Measurements from ENCODE around the gene PRKAR1B.

PRKAR1B gene

DNA sequence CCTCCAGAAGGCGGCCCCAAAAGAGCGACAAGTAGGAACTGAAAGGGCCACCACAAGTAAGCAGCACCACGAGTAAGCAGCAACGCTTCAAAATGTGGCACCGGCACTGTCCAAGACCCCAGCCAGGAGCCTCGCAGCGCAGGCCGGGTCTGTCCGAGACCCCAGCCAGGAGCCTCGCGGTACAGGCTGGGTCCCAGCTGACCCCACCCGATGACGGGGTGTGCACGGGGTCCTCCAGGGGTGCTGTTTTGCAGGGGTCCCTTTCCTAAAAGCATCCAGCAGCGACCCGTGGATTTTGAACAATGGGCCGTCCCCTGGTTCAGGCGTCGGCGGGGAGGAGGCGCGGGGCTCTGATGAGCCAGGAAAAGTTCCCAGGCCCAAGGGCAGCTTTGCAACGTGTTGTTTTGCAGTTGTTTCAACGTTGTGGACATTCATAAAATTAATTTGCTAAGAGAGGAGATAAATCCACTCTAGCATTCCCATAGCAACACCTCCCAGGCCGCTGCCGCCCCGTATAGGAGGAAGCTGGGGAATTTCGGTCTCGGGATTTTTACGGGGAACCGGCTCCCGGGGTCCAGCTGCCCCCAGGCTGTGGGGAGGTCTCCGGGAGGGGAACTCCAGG lies 155.9 kb downstream of the PRKAR1B start:
- no peak for DNase-seq (ENCODE audit: low spot score)

DNA sequence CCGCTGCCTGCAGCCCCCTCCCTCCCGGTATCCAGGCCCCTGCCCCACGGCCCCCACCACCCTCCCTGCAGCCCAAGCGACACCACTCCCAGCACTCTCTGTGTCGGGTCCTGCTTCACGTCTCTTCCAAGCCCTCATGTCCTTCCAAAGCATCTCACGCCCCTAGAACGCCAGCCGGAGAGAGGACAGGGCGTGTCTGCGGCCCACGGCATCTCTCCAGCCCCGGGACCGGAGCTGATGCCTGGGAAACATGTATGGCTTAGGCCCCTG lies 156.3 kb downstream of the PRKAR1B start:
- no peak for DNase-seq (ENCODE audit: low spot score)

DNA sequence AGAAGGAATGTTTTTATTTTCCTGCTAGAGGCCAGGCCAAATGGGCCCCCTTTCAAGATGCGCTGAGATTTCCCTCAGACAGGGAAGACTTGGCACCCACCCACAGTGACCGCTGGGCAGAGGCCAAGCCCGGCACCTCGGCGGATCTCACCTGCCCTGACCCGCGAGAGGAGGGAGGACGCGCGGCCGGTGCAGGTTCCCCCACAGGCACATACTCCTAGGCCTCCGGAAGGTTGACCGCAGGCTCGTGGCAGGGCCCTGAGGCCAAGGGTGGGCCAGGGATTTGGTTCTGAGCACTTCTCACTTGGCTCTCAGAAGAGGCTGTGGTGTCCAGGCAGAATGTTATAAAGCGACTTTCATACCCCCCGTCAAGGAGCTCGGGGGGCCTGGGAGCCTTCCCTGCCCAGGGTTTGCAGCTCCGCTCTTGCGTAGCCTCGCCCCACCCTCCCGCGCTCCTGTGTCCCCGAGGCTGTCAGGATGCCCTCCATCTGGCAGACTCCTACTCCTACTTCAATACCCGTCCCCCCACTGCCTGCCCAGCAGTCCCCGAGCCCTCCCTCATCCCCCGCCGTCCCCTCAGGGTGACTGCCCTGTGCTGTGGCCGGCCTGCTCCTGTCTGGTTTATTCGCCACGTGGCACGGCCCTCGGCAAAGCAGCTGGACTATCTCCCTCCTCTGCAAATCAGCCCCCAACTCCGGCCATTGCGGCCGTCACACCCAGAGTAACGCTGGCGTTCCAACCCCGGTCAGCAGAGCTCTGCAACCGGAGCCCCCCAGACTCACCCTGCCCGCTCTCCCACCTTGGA lies 156.9 kb downstream of the PRKAR1B start:
- no peak for DNase-seq (ENCODE audit: low spot score)

DNA sequence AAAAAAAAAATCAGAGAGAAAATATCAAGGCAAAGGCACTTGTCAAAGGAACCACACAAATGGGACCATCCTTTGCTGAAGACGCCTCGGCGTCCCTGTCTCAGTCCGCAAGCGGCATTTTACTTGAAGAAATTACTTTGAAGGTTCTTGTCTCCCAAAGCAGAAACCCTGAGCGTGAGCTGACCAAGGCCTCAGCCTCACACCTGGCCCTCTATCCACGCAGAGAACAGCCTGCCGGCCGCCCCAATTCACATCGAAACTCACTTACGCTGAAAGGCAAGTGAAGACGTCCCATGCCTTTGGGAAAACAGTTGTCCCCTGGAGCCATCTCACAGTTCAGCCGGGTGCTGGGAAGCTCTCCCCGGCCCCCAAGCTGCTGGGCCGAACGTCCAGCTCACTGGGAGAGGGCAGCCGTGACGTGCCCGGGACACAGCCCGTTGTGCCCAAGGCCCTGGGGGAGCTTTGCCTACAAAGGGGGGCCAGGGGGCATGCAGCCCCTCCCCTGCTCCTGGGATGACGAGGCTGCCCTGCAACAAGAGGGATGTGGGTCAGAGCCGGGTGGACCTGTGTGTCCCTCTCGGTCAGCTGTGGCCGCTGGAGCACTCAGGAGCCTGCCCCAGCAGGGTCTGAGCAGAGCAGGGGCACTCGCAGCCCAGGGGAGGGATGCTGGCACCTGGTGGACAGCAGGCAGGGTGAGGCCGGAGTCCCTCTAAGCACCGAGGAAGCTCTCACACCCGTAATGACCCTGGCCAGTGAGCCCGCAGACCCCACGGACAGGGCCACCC lies 157.8 kb downstream of the PRKAR1B start:
- DNase-seq (ENCODE audit: low spot score): no peak

DNA sequence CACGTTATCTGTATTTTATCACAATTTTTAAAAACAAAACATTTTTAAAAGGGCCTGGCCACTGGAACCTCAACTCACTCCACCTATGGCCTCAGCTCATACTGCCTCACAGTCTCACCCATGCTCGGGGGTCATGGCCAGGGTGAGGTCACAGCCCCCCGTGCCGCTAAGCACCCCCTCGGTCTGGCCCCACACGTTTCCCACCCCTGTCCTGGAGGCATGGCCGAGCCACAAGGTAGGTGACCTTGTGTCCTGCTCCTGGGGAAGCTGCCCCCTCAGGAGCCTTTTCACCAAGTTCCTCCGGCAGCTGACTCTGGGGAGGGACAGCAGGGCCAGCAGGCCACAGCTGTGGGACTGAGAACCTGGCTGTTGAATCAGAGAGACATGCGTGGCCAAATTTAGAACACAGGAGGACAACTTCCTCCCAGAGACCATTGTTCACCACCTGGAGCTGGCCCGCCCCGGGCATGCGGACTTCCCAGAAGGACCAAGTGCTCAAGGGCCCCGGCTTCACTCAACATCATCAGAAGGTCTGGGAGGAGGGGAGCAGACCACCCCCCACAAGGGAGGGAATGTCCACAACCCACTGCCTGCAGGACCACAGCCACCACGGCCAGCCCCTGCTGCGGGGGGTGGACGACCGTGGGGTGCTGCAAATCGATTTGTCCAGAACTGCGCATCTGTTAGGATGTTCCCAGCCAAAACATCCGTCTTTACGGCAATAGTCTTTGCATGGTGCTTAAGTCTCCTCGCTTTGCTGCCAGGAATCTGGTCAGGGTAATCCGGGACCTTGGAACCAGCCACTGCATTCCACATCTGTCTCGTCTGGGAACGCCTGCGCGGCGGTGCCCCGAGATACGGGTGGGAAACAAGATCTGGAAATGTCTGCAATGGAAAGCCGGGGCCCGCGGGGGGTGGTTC lies 158.8 kb downstream of the PRKAR1B start:
- DNase-seq (ENCODE audit: low spot score): peak; percentile 64

DNA sequence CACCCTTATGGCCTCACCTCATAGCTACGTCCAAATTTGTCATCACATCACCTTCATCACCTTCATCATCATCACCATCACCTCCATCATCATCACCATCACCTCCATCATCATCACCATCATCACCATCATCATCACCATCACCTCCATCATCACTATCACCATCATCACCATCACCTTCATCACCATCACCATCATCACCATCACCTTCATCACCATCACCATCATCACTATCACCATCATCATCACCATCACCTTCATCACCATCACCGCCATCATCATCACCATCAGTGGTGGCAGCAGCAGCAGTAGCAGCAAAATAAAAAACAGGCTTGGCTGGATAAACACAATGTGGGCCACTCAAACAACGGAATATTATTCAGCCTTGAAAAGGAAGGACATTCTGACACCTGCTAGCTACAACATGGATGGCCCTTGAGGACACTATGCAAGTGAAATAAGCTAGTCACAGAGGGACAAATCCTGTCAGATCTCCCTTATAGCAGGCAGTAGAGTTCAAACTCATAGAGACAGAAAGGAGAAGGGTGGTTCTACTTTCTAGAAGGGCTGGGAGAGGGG lies 159.7 kb downstream of the PRKAR1B start:
- no peak for DNase-seq (ENCODE audit: low spot score)

DNA sequence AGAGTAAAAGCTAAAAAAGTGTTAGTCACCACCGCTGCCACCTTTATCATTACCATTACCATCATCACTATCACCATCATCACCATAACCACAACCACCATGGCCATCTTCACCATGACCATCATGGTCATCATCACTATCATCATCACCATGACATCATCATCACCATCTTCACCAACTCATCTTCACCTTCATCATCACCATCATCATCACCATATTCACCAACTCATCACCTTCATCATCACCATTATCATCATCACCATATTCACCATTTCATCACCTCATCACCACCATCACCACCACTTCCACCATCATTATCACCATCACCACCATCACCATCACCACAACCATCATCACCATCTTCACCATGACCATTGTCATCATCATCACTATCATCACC lies 161.0 kb downstream of the PRKAR1B start:
- DNase-seq (ENCODE audit: low spot score): no peak

DNA sequence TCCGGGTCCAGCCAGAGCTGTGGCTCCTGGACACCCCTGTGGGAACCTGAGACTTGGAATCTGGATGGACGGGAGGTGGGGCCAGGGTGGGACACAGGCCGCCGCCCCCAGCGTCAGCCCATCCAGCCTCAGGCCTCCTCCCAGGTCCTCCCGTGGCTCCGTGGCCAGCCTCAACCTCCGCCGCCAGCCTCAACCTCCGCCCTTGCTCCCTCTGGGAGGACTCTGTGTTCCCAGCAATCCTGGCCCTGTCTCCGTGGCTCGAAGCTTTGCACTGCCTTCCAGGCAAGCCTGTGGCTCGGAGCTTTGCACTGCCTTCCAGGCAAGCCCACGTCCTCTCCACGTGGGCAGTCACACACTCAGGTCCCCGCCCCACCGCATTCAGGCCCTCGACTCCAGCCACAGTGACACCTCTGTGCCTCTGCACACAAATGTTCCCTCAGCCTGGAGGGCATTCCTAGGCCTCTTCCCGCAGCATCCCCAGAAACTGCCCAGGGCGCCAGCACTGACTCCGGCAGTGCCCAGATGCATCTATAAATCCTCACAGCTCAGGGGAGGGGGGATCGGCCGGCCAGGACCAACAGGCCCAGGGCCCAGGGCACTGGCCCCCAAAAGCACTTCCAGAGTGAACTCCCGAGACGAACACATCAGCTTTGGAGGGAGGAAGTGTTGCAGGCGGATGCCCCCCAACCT lies 162.8 kb downstream of the PRKAR1B start:
- no peak for DNase-seq (ENCODE audit: low spot score)

DNA sequence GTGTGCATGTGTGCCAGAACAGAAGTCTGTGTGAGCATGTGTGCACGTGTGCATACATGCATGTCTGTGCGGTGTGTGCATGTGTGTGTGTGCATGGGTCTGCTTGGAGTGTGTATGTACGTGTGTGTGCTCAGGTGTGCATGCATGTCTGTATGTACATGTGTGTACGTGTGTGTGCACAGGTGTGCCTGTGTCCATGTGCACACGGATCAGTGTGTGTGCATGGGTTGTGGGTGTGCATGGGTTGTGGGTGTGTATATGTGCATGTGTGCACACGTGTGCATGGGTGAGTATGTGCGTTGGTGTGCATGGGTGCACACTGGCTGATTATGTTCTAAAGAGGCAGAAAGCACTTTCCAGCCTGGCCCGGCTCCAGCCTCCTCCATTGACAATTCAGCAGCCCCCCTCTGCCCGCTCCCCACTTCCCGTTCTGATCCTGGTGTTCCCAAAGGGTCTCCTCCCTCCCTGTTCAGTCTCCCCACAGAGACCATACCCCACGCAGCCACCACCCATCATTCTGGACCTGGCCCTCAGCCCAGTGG lies 163.4 kb downstream of the PRKAR1B start:
- no peak for DNase-seq (ENCODE audit: low spot score)

DNA sequence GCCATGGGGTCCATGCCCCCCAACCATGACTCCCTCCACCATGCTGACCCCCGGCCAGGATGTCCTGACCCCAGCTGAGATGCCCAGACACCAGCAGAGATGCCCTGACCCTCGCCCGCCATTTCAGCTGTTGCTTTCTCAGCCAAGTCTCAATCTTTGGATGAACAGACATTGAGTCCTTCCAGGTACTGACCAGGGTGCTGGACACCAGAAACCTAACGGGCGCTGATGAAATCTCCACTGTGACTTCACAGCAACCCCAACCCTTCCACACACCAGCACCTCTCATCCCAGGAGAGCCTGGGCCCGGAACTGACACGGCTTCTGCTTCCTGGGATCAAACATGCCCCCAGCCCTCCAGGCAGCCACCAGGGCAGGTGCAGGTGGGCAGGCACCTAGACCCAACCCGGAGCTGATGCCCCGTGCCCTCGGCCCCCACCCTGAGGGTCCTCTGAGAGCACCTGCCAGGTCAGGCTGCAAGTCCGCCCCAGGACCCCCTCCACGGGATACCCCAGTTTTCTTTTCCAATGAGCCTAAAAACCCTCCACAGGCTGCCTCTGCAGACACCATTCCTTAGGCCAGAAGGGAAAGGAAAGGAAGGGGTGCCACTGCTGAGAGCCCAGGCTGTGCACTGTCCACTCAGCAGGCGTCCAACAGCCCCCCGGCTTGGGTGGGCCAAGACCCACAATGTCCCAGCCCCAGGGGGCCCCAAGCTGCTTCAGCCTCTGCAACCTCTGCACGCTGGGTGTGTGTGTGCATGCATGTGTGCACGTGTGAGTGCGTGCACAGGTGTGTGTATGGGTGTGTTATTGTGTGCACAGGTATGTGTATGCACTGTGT lies 164.1 kb downstream of the PRKAR1B start:
- DNase-seq (ENCODE audit: low spot score): no peak

DNA sequence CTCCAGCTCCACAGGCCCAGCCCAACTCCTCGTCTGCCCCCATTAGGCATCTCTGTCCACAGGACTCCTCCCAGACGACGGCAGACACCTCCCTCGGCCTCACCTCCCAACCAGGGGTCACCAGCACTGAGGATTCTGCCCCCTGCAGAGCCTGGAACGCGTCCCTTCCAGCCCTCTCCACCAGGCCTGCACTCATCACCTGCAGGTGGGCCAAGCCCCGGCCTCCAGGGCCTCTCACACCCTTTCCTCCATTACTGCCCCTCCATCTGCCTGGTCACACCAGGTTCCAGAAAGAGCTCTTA lies 164.8 kb downstream of the PRKAR1B start:
- DNase-seq (ENCODE audit: low spot score): no peak

DNA sequence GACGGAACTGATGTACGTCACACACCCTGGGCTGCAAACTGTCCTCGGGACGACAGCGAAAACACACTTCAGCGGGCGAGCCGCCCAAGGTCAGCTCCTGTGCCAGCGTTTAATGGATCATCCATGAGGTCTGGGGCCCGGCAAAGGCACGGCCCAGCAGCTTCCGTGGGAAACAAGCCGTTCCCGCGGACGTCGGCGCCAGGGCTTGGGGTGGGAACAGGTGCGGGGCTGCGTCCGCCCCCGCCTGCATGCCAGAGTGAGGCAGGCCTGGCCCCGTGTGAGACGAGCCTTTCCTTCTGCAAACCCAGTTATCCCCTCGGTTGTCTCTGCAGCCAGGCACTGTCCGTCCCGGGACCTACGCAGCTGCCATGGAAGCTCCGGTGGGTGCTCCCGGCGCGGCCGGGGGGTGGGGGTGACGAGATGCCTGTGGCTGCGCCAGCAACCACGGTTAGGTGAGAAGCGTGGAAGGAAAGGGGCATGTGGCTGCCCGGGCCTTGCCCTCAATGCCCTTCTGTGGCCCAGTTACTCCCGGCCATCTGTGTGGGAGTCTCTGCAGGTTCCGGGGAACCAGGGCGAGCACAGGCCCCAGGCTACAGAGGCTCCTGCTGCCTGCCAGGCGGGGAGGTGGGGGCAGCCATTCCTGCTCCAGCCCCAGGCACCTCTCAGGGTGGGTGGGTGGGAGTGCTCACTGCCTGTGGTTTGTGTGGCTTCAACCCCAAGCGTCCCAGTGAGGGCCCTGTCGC lies 165.3 kb downstream of the PRKAR1B start:
- no peak for DNase-seq (ENCODE audit: low spot score)

DNA sequence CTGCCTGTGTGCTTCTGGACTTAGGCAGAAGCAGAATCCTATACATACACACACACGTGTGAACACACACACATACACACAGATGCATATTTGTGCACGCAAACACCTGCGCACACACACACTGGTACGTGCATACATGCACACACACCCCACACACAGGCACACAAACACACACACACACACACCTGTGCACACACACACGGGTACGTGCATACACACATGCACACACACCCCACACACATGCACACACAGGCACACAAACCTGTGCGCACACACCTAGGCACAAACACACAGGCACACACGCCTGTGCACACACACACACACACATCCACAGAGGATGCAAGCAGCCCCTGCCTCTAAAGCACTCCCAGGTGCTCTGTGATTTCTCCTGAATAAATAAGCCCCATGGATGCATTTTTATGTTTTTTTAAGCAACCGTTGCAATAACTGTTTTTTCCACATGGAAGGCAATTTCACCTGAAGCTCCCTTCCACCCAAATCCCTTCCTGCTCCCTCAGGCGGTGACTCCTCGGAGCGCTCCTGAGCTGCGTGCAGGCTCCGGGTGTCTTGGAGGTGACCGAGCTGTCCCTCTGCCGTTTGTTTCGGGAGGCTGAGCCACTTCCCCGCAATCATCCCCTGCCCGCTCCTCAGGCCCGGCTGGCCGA lies 166.0 kb downstream of the PRKAR1B start:
- no peak for DNase-seq (ENCODE audit: low spot score)

DNA sequence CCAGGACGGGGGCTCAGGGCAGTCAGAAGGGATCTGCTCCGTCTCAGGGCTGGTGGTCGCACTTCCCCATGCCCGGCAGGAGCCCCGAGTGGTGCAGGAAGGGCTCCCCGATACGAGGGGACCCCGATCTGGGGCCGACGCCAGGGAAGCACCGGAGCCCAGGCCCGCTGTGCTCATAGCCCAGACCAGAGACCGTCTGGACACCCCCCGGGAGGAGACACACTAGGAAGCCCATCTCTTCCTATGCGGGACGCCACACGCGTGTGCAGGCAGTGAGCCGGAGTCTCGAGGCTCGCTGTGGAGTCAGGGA lies 167.7 kb downstream of the PRKAR1B start:
- no peak for DNase-seq (ENCODE audit: low spot score)

DNA sequence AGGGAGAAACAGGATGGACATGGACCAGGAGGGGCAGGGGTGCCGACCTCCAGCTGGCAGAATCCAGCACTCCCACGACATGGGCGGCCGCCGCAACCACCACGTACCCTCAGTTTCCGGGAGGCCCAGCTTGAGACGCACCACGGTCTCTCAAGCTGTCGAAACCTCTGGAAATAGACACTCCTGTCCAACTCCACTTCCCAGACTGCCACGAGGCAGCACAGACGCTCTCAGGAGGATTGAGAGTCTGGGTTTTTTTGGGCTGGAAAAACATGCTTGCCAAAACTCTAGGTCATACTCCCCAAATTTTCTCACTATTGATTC lies 169.6 kb downstream of the PRKAR1B start:
- DNase-seq (ENCODE audit: low spot score): peak; percentile 59

DNA sequence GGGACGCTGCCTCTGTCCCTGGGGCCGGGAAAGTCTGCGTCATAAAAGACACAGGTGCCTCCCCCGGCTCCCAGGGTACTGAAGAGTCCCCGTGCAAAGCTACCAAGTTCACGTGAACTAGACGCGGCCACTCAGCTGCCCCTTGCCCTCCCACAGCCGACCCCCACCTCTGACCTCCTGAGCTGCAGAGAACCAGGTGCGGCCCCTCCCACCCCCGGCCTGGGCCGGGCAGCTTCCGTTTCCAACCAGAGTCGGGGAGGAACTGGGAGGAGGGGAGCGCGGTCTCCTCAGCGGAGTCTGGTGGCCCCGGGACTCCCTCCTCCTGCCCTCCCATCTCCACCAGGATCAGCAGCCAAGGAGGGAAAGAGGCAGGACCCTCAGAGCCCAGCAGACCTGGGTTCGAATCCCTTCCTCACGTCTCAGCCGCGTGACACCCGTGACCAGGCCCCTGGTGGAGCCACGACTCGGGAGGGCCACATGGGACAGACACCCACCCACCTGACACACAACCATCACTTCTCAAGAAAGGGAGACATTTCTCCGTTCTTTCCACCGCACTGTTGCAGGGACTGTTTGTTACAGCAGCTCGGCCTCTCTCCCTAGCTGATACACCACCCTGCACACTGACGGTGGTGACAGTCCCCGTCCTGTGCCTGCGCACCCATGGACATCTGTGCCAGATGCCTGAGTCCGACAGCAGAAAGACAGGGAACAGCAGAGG lies 170.1 kb downstream of the PRKAR1B start:
- no peak for DNase-seq (ENCODE audit: low spot score)

DNA sequence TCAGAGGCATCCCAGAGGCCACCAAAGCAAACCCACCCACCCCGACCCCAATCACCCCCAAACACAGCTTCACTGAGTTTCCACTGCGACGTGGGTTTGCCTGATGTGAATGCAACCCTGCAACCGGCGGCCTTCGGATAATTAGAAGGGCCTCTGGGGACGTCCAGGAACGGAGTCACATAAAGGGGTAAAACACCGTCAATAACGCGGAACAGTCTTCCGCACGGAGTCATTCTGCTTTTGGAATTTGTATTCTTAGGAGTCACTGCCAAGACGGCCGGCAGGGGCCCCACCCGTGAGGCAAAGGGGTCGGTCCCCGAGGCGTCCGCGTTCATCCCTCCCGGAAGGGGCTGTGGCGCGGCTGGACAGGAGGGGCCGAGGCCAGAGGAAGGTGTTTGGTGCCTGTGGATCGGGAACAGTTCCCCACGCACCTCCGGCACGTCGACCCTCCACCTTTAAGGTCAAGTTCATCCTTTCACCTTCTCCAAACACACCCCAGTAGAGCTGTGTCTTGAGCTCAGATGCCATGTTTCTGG lies 170.7 kb downstream of the PRKAR1B start:
- no peak for DNase-seq (ENCODE audit: low spot score)

DNA sequence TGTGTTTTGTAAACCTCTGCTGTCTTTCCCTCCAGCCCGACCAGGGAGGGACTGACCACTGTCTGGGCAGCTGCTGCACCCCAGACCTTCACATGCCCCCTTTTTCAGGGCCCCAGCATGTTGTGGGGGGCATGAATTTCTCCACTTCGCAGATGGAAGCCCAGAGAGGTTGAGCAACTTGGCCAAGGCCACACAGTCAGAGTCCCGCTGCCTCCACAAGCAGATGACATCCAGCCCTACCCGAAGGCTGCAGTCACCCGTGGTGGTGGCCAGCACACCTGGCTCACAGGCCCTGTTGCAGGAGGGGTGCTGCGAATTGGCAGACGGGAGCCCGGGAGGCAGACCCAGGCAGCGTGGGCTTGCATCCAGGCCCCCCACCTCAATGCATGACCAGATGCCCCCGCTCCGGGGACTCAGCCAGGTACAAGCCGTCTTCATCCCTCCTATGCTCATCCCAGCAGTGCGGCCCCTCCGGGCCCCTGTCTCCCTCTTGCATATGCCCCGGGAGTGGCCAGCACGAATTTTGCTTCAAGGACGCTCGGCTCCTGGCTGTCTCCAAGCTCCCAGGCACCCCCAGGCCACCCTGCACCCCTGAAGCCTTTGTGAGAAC lies 171.4 kb downstream of the PRKAR1B start:
- no peak for DNase-seq (ENCODE audit: low spot score)

All from hepatic stellate cell (primary cell).